Mucosa of descending colon (tissue), 3 donors: ENCODE data around the gene ZNF740. TPM values are rescaled to one million over a fixed set of nuclear protein-coding genes. Genes with fewer than 3 reads are reported as not detected.

Source experiments
- ATAC-seq: fragments of 200-7000 bp; cut with Tn5 transposase; one replicate; pipeline ENCODE4 v1.9.1; 2020; ENCODE audit warnings: mild to moderate bottlenecking, moderate library complexity
- DNase-seq, 3 donors: peaks; one replicate each; pipeline ENCODE4 v3.0.0-alpha.2; 2020
- H3K36me3 ChIP-seq: fragments of 200-600 bp; one replicate; pipeline ENCODE4 v1.8.0; 2021; ENCODE audit warnings: low read depth, mild to moderate bottlenecking
- H3K4me1 ChIP-seq: fragments of 200-600 bp; one replicate; pipeline ENCODE4 v1.8.0; 2021; ENCODE audit warnings: low read depth, mild to moderate bottlenecking
- H3K4me3 ChIP-seq: fragments of 200-600 bp; one replicate; pipeline ENCODE4 v1.8.0; 2021; ENCODE audit warnings: mild to moderate bottlenecking
- H3K9me3 ChIP-seq: fragments of 200-600 bp; one replicate; pipeline ENCODE4 v1.8.0; 2021; ENCODE audit warnings: mild to moderate bottlenecking
- intact Hi-C, 2 donors: fragments of 100-400 bp; cut with DNase I in 1 of 2; cut with micrococcal nuclease in 1 of 2; formaldehyde crosslinking; loops; one replicate each; pipeline versions ENCODE4 v1.11.0 to v1.11.1; 2022; cut with DNase I, micrococcal nuclease
- total RNA-seq, 3 donors: library from RNA; stranded (reverse); fragmentation: NEBNext Ultra II Directional in 2 of 3; extraction: Animal tissue kit (Norgen Biotek cat#: 25700) in 2 of 3; gene quantifications; one replicate each; pipeline versions ENCODE4 v1.2.1 to v1.2.4, GENCODE V29; 2021 to 2023
- TF ChIP-seq, protein P1 (sequence below): fragments of 200-600 bp; IDR thresholded peaks from one replicate; pipeline ENCODE4 v1.8.0; 2022; ENCODE audit warnings: antibody characterized with exemption, mild to moderate bottlenecking
- donor health status: DM: no; HTN: no; CAD: no; lungs with moderate emphysema.
- donor health status: DM: no; HTN: no; CAD: no.
- donor health status: DM: no; HTN: yes; CAD: no.

The ZNF740 gene
- total RNA-seq, 3 donors from 2014 or later, result 26.1 to 52.9 (median 46.0) TPM

DNA sequence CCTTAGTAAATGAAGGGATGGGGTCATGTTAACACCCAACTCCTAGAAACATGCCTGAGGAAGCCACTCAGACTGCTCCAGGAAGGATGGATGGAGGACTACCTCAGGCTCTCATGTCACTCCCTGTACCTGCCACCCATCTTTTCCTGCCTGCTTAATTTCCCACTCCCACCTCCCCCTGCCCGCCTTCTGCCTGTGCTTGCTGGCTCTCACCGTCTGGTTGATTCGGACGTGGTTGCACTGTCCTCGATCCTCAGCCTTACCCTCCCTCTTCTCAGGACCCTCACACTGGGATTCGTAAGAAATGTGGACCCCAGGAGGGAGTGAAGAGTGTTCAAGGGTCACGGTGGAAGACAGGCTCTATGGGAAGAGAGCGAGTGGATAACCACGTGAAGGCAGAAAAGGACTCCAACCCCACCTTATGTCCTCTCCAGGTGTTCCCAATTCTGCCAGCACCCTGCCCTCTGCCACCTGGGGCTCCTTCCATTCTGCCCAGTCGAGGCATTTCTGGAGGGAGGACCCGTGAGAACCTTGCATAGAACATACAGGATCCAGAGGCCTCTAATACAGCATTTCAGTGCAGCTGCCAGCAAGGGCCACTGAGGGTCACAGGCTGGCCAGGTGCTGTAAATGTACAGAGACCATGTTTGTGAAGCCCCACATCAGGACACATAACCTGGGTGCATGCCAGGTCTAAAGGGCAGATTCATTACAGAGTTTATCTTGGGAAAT, 13.6 kb downstream of the ZNF740 start:
- Histone ChIP-seq H3K4me1 (peaks cover 8% of the 10 kb centered on the region), H3K36me3 (no peaks in the 10 kb centered on the region), H3K4me3 (no peak overlapping the region), H3K9me3 (no peaks in the 10 kb centered on the region)
- intact Hi-C loops, result loop anchor here in 1 of 2 donors (10.0 kb wide), 1 partner anchor 129 kb away; no protein-coding TSS in a partner anchor
- ATAC-seq (no peak), DNase-seq (no peak)
- TF ChIP-seq, protein P1, sequence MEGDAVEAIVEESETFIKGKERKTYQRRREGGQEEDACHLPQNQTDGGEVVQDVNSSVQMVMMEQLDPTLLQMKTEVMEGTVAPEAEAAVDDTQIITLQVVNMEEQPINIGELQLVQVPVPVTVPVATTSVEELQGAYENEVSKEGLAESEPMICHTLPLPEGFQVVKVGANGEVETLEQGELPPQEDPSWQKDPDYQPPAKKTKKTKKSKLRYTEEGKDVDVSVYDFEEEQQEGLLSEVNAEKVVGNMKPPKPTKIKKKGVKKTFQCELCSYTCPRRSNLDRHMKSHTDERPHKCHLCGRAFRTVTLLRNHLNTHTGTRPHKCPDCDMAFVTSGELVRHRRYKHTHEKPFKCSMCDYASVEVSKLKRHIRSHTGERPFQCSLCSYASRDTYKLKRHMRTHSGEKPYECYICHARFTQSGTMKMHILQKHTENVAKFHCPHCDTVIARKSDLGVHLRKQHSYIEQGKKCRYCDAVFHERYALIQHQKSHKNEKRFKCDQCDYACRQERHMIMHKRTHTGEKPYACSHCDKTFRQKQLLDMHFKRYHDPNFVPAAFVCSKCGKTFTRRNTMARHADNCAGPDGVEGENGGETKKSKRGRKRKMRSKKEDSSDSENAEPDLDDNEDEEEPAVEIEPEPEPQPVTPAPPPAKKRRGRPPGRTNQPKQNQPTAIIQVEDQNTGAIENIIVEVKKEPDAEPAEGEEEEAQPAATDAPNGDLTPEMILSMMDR, result no peak

DNA sequence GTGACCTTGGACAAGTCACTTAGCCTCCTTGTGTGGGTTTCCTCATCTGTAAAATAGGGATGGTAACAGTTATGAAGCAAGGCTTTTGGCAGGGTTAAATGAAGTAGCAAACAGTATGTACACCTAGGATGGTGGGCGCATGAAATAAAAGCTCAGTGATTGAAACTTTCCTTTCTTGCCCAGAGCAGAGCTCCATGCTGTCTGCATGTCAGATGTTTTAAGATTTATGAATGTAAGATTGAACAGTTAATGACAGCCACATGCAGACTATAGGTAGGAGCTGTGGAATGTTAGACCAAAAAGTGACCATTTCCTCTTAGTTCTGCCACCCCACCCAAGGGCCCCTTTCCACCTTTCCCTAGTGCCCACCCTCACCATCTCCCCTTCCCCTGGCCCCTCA, 14.5 kb downstream of the ZNF740 start:
- ATAC-seq, result no peak
- Histone ChIP-seq H3K36me3 (no peaks in the 10 kb centered on the region), H3K9me3 (no peaks in the 10 kb centered on the region), H3K4me3 (no peak overlapping the region), H3K4me1 (peaks cover 8% of the 10 kb centered on the region)
- no peak for DNase-seq
- TF ChIP-seq, protein P1, result no peak
- intact Hi-C loops, result loop anchor here (5.0 to 10.0 kb wide), 2 partner anchors 33 to 130 kb away; no protein-coding TSS in a partner anchor

DNA sequence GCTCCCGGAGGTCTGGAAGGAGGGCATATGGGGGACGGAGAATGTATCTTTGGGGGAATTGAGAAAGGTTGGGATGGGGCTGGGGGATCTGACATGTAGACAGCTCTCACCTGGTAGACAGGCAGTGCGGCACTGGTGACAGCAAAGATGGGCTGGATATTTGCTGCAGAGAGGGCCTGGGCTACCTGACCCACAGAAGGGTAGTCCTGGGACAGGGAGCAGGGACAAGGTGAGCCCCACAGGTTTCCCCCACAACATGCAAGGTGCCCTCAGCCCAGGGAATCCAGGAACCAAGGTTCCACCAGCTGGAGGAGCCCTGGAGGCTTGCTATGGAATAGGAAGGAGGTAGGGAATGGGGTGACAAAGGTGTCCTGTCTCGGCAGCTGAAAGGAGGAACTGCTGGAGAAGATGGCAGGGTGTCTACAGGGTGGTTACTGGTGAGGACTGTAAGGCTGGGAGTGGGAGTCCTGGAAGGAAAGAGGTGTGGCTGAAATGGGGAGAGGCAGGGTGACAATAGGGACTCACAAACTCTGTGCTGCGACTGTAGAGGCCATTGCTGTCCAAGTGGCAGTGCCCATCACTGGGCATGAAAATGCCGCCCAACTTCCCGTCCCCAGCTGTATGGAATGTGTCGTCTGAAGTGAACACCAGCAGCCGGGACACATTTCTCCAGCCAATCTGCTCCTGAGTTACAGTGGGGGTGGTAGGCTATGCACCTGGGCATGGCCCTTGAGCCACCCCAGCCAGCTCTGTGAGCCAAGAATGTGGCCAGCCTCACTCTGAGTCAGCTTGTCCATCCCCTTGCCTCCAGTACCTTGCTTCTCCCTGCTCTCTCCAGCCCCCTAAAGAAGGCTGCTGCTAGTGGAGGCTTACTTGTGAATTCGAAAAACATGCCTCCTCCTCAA, 15.2 kb downstream of the ZNF740 start:
- no peaks in the 10 kb centered on the region for H3K36me3 ChIP-seq
- TF ChIP-seq, protein P1, result no peak
- intact Hi-C loops, result loop anchor here (5.0 to 10.0 kb wide), 2 partner anchors 33 to 131 kb away; no protein-coding TSS in a partner anchor
- H3K4me1 ChIP-seq, result peaks cover 8% of the 10 kb centered on the region
- no peaks in the 10 kb centered on the region for H3K9me3 ChIP-seq
- DNase-seq, result no peak
- no peak overlapping the region for H3K4me3 ChIP-seq
- no peak for ATAC-seq

DNA sequence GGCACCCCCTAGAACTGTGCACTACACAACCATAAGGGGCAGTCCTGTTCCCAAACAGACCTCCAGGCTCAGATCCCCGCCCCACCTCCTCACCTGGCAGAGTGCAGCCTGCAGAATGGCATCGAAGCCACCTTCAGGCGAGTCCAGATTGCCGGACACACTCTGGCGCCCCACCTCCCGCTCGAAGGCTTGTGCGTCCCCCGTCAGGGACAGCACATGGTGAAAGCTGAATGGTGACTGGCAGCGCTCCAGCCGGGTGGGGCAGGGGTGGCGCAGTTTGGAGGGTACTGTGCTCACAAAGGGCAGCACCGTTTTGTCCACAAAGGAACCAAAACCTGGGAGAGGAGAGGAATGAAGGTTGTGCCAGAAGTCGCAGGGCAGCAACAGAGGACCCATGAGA, 16.0 kb downstream of the ZNF740 start:
- H3K9me3 ChIP-seq, result no peaks in the 10 kb centered on the region
- no peak overlapping the region for H3K4me3 ChIP-seq
- intact Hi-C loops, result loop anchor here (5.0 to 10.0 kb wide), 2 partner anchors 34 to 132 kb away; no protein-coding TSS in a partner anchor
- TF ChIP-seq, protein P1, result no peak
- H3K36me3 ChIP-seq, result no peaks in the 10 kb centered on the region
- peaks cover 8% of the 10 kb centered on the region for H3K4me1 ChIP-seq
- no peak for ATAC-seq
- no peak for DNase-seq

DNA sequence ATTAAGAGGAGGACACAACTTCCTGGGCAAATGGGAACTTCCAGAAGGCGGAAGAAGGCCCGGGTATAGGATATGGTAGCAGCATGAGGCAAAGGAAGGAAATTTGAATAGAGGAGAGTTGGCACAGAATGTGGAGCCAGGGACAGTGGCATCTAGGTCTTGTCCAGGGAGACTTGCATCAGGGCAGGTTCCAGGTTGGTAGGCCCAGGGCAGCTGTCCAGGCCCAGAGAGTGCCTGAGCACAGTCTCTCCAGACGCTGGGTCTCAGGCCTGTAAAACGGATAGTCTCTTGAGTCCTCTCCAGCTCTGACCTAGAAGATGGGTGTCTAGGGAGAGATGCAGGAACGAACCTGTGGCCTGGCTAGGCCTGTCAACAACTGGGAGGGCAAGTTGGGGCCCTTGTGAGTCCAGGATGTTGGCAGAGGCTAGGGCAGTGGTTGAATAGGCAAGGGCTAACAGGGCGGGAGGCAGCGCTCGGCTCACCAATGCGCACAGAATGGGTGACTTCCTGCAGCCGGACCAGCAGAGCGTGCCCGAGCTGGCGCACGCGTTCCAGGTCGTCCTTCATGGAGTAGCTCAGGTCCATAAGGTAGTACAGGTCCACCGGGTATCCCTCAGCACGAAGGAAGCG, 16.6 kb downstream of the ZNF740 start:
- Histone ChIP-seq H3K36me3 (no peaks in the 10 kb centered on the region), H3K4me3 (no peak overlapping the region), H3K9me3 (no peaks in the 10 kb centered on the region), H3K4me1 (peaks cover 8% of the 10 kb centered on the region)
- no peak for ATAC-seq
- TF ChIP-seq, protein P1, result no peak
- DNase-seq, result no peak
- intact Hi-C loops, result loop anchor here (5.0 to 10.0 kb wide), 2 partner anchors 35 to 132 kb away; no protein-coding TSS in a partner anchor
